ENCODE results near the gene SARS1.
A peak's percentile ranks its signal among the peaks of the same experiment; 100 is the strongest.

The SARS1 gene

DNA sequence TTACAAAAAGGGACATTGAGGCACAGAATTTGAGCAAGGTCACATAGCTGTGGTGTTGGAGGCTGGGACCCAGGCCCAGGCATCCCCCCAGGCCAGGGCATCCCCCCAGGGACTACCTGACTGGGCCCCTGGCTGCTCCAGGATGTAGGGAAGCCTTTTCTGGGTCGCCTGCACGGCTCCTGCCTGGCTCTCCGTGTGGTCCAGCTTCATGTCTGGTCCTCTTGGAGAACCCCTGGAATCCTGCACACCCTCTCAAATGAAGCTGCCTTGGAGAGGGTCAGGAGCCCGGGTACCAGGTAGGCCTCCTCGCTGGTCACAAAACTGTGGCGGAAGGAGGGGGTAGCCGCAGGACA is 34.7 kb downstream of the SARS1 start:
- Histone ChIP-seq H3K4me3 (ENCODE audit: low read length) (no peak overlapping the region), H3K9me3 (ENCODE audit: control insufficient read depth, low read length) (no peaks in the 10 kb centered on the region), H3K4me1 (ENCODE audit: control insufficient read depth, insufficient read depth, low read length) (peaks cover 9% of the 10 kb centered on the region), H3K27me3 (ENCODE audit: control insufficient read depth, insufficient read depth, low read length) (peaks cover 6% of the 10 kb centered on the region), H3K36me3 (ENCODE audit: control insufficient read depth, insufficient read depth, low read length) (no peaks in the 10 kb centered on the region), H3K9ac (ENCODE audit: low read length) (no peak overlapping the region)

DNA sequence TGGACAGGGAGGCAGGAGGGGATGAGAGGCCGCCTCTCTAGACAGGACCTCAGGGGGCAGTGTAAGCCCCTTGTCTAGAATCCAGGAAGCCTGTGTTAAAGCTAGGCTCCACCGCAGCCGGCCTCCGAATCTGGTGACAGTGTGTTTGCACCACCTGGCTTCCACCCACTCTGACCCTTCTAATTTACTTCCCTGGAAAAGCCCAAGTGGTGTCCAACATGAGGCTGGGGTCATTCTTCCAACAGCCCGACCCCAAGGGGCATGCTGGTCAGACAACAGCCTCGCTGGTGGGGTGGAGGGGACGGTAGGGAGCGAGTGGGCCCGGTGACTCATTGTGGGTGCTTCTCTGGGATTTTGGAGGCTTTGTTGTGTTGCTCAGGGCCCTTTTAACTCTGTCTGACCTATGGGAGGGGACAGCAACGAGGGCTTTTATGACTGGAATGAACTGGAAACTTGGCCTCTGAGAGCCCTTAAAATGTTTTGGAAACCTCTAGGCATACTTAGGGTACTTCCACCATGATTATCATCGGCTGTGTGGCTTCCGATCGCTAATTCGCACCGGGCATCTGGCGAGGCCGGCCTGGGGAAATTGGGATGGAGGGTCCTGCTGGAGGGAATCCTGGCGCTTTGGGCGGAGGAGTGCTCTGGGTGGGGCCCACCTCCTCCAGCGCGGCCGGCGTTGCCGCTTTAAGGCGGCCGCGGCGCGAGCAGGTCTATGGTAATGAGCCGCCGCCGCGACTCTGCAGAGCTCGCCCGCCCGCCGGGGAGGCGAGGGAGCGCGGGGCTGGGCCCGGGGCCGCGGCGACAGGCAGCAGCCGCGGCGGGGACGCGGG is 35.3 kb downstream of the SARS1 start, which contains the start of gene CELSR2:
CELSR2 (plus strand) TSS at position 743 of the 833 bp plus-strand sequence. CDS start 541 bp downstream, outside the sequence.
- no peak within 1 kb of the TSS for H3K4me3 ChIP-seq (ENCODE audit: low read length)
- H3K27me3 ChIP-seq (ENCODE audit: control insufficient read depth, insufficient read depth, low read length): peaks cover 6% of the 10 kb centered on the region
- no peaks in the 10 kb centered on the region for H3K36me3 ChIP-seq (ENCODE audit: control insufficient read depth, insufficient read depth, low read length)
- no peaks in the 10 kb centered on the region for H3K9me3 ChIP-seq (ENCODE audit: control insufficient read depth, low read length)
- peaks cover 14% of the 10 kb centered on the region for H3K4me1 ChIP-seq (ENCODE audit: control insufficient read depth, insufficient read depth, low read length)
- H3K9ac ChIP-seq (ENCODE audit: low read length): no peak within 1 kb of the TSS

DNA sequence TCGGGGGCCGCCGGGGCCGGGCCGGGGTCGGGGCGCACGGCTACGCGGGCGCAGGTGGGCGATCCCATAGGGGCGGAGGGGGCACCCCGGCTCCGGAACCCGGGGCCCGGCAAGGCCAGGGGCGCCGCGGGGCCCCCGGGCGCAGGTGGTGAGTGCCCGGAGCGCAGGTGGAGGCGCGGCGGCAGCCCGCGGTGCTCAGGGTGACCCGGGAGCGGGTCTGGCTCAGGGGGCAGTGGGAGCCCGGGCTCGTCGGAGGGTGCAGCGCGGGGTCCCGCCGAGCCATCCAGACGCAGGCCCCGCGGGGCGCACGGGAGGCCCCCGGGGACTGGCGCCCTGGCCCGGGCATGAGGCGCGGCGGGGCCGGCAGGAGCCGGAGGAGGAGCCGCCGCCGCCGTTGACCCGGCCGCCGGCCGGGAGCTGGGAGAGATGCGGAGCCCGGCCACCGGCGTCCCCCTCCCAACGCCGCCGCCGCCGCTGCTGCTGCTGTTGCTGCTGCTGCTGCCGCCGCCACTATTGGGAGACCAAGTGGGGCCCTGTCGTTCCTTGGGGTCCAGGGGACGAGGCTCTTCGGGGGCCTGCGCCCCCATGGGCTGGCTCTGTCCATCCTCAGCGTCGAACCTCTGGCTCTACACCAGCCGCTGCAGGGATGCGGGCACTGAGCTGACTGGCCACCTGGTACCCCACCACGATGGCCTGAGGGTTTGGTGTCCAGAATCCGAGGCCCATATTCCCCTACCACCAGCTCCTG is 36.1 kb downstream of the SARS1 start:
- no peaks in the 10 kb centered on the region for H3K9me3 ChIP-seq (ENCODE audit: control insufficient read depth, low read length)
- H3K36me3 ChIP-seq (ENCODE audit: control insufficient read depth, insufficient read depth, low read length): no peaks in the 10 kb centered on the region
- H3K27me3 ChIP-seq (ENCODE audit: control insufficient read depth, insufficient read depth, low read length): peaks cover 6% of the 10 kb centered on the region
- H3K4me3 ChIP-seq (ENCODE audit: low read length): no peak overlapping the region
- no peak overlapping the region for H3K9ac ChIP-seq (ENCODE audit: low read length)
- peaks cover 22% of the 10 kb centered on the region for H3K4me1 ChIP-seq (ENCODE audit: control insufficient read depth, insufficient read depth, low read length)

DNA sequence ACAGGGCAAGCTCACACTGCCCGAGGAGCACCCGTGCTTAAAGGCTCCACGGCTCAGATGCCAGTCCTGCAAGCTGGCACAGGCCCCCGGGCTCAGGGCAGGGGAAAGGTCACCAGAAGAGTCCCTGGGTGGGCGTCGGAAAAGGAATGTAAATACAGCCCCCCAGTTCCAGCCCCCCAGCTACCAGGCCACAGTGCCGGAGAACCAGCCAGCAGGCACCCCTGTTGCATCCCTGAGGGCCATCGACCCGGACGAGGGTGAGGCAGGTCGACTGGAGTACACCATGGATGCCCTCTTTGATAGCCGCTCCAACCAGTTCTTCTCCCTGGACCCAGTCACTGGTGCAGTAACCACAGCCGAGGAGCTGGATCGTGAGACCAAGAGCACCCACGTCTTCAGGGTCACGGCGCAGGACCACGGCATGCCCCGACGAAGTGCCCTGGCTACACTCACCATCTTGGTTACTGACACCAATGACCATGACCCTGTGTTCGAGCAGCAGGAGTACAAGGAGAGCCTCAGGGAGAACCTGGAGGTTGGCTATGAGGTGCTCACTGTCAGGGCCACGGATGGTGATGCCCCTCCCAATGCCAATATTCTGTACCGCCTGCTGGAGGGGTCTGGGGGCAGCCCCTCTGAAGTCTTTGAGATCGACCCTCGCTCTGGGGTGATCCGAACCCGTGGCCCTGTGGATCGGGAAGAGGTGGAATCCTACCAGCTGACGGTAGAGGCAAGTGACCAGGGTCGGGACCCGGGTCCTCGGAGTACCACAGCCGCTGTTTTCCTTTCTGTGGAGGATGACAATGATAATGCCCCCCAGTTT is 36.9 kb downstream of the SARS1 start:
- Histone ChIP-seq H3K4me1 (ENCODE audit: control insufficient read depth, insufficient read depth, low read length) (peaks cover 27% of the 10 kb centered on the region), H3K36me3 (ENCODE audit: control insufficient read depth, insufficient read depth, low read length) (no peaks in the 10 kb centered on the region), H3K4me3 (ENCODE audit: low read length) (no peak overlapping the region), H3K27me3 (ENCODE audit: control insufficient read depth, insufficient read depth, low read length) (peaks cover 6% of the 10 kb centered on the region), H3K9me3 (ENCODE audit: control insufficient read depth, low read length) (no peaks in the 10 kb centered on the region), H3K9ac (ENCODE audit: low read length) (no peak overlapping the region)

DNA sequence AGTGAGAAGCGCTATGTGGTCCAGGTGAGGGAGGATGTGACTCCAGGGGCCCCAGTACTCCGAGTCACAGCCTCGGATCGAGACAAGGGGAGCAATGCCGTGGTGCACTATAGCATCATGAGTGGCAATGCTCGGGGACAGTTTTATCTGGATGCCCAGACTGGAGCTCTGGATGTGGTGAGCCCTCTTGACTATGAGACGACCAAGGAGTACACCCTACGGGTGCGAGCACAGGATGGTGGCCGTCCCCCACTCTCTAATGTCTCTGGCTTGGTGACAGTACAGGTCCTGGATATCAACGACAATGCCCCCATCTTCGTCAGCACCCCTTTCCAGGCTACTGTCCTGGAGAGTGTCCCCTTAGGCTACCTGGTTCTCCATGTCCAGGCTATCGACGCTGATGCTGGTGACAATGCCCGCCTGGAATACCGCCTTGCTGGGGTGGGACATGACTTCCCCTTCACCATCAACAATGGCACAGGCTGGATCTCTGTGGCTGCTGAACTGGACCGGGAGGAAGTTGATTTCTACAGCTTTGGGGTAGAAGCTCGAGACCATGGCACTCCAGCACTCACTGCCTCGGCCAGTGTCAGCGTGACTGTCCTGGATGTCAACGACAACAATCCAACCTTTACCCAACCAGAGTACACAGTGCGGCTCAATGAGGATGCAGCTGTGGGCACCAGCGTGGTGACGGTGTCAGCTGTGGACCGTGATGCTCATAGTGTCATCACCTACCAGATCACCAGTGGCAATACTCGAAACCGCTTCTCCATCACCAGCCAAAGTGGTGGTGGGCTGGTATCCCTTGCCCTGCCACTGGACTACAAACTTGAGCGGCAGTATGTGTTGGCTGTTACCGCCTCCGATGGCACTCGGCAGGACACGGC is 37.8 kb downstream of the SARS1 start:
- H3K4me1 ChIP-seq (ENCODE audit: control insufficient read depth, insufficient read depth, low read length): peaks cover 27% of the 10 kb centered on the region
- H3K9me3 ChIP-seq (ENCODE audit: control insufficient read depth, low read length): no peaks in the 10 kb centered on the region
- H3K36me3 ChIP-seq (ENCODE audit: control insufficient read depth, insufficient read depth, low read length): no peaks in the 10 kb centered on the region
- no peak overlapping the region for H3K4me3 ChIP-seq (ENCODE audit: low read length)
- H3K9ac ChIP-seq (ENCODE audit: low read length): no peak overlapping the region
- peaks cover 6% of the 10 kb centered on the region for H3K27me3 ChIP-seq (ENCODE audit: control insufficient read depth, insufficient read depth, low read length)

DNA sequence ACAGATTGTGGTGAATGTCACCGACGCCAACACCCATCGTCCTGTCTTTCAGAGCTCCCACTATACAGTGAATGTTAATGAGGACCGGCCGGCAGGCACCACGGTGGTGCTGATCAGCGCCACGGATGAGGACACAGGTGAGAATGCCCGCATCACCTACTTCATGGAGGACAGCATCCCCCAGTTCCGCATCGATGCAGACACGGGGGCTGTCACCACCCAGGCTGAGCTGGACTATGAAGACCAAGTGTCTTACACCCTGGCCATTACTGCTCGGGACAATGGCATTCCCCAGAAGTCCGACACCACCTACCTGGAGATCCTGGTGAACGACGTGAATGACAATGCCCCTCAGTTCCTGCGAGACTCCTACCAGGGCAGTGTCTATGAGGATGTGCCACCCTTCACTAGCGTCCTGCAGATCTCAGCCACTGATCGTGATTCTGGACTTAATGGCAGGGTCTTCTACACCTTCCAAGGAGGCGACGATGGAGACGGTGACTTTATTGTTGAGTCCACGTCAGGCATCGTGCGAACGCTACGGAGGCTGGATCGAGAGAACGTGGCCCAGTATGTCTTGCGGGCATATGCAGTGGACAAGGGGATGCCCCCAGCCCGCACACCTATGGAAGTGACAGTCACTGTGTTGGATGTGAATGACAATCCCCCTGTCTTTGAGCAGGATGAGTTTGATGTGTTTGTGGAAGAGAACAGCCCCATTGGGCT is 38.6 kb downstream of the SARS1 start:
- peaks cover 6% of the 10 kb centered on the region for H3K27me3 ChIP-seq (ENCODE audit: control insufficient read depth, insufficient read depth, low read length)
- H3K9me3 ChIP-seq (ENCODE audit: control insufficient read depth, low read length): no peaks in the 10 kb centered on the region
- no peaks in the 10 kb centered on the region for H3K36me3 ChIP-seq (ENCODE audit: control insufficient read depth, insufficient read depth, low read length)
- peaks cover 27% of the 10 kb centered on the region for H3K4me1 ChIP-seq (ENCODE audit: control insufficient read depth, insufficient read depth, low read length)
- no peak overlapping the region for H3K4me3 ChIP-seq (ENCODE audit: low read length)
- H3K9ac ChIP-seq (ENCODE audit: low read length): no peak overlapping the region

DNA sequence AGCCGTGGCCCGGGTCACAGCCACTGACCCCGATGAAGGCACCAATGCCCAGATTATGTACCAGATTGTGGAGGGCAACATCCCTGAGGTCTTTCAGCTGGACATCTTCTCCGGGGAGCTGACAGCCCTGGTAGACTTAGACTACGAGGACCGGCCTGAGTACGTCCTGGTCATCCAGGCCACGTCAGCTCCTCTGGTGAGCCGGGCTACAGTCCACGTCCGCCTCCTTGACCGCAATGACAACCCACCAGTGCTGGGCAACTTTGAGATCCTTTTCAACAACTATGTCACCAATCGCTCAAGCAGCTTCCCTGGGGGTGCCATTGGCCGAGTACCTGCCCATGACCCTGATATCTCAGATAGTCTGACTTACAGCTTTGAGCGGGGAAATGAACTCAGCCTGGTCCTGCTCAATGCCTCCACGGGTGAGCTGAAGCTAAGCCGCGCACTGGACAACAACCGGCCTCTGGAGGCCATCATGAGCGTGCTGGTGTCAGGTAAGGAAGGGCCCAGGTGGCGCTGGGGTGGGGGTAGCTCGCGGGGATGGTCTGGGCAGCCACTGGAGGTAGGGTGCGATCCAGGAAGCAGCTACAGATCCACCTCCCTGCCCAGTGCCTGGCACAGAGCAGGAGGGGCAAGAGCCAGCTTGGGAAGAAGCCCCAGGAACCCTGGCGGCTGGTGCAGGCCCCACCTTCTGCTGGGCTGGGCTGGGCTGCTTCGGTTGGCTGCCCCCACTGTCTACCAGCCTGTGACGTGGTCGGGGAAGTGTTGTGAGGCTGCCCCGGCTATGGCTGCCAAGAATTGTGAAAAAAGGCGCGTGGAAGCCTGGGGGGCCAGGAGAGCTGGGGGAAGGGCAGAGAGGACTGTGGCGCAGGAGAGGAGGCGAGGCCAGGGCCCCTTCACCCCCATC is 39.4 kb downstream of the SARS1 start:
- H3K4me1 ChIP-seq (ENCODE audit: control insufficient read depth, insufficient read depth, low read length): peaks cover 27% of the 10 kb centered on the region
- H3K9me3 ChIP-seq (ENCODE audit: control insufficient read depth, low read length): no peaks in the 10 kb centered on the region
- H3K36me3 ChIP-seq (ENCODE audit: control insufficient read depth, insufficient read depth, low read length): no peaks in the 10 kb centered on the region
- no peak overlapping the region for H3K9ac ChIP-seq (ENCODE audit: low read length)
- H3K4me3 ChIP-seq (ENCODE audit: low read length): no peak overlapping the region
- peaks cover 6% of the 10 kb centered on the region for H3K27me3 ChIP-seq (ENCODE audit: control insufficient read depth, insufficient read depth, low read length)

DNA sequence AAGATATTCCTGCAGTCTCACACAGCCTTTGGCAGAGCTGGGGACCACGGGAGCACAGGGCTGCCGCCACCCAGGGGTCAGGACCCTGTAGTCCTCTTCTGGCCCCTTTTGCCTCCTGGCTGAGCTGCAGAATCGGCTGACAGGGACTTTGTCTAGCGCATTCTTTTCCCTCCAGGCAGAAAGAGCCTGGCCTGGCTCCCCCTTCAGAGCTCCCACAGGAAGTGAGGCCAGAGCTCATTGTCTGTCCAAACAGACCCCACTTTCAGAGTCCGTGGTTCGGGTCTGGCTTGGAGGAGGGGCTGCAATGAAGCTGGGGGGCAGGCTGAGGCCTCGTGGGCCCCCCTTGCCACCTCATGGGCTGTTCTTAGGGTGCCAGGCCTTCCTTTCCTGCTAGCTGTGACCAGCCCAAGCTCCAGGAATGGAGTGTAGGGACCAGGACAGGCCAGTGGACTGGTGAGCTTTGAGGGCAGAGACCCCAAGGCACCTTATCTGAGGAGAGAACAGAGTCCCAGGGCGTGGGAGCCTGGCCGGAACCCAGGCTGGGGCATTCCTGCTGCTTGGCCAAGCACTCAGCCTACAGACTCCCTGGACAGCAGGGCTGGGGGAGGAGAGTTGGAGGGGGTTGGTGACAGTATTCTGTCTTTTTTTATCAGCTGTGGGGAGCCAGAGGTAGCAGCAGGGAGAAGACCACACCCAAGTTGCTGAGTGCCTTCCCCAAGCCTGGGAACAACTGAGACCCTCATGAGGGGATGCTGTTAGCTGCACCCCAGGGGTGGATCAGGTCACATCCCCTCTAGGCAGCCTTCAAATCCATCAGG is 40.3 kb downstream of the SARS1 start:
- Histone ChIP-seq H3K9me3 (ENCODE audit: control insufficient read depth, low read length) (no peaks in the 10 kb centered on the region), H3K4me1 (ENCODE audit: control insufficient read depth, insufficient read depth, low read length) (peaks cover 25% of the 10 kb centered on the region), H3K36me3 (ENCODE audit: control insufficient read depth, insufficient read depth, low read length) (no peaks in the 10 kb centered on the region), H3K9ac (ENCODE audit: low read length) (peak overlapping the region; percentile 34), H3K4me3 (ENCODE audit: low read length) (no peak overlapping the region), H3K27me3 (ENCODE audit: control insufficient read depth, insufficient read depth, low read length) (peaks cover 6% of the 10 kb centered on the region)

DNA sequence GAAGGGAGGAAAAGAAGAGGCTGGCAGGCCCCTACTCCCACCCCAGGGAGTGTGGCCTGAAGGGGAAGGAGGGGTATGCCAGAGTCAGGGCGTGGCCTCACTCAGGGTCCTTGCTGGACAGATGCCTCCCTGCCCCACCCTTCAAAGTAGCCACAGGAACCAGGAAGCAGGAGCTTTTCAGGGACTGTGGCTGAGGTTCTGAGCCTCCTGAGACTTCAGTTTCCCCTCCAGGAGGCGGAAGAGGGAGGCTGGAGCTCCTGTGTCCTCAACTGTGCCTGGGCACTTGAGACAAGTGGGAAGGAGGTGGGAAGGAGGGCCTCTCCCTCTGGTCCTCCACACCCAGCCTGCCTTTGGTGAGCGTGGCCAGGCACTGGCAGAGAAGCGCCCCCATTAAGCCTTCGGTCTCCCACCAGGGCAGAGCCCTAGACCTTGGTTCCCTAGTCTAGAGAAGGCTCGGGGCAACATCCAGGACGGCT is 40.9 kb downstream of the SARS1 start:
- Histone ChIP-seq H3K27me3 (ENCODE audit: control insufficient read depth, insufficient read depth, low read length) (peaks cover 6% of the 10 kb centered on the region), H3K36me3 (ENCODE audit: control insufficient read depth, insufficient read depth, low read length) (no peaks in the 10 kb centered on the region), H3K4me1 (ENCODE audit: control insufficient read depth, insufficient read depth, low read length) (peaks cover 23% of the 10 kb centered on the region), H3K9me3 (ENCODE audit: control insufficient read depth, low read length) (no peaks in the 10 kb centered on the region), H3K9ac (ENCODE audit: low read length) (peak overlapping the region; percentile 34), H3K4me3 (ENCODE audit: low read length) (no peak overlapping the region)
